IMR-90 (cell line): ENCODE results near the gene LAMA2. TPM values are rescaled to one million over a fixed set of nuclear protein-coding genes. Genes with fewer than 3 reads are reported as not detected.

Experiments
- ATAC-seq: fragments of 200-7000 bp; cut with Tn5 transposase; 2 replicates; pipeline ENCODE4 v1.9.1; 2020; ENCODE audit warnings: low read depth, mild to moderate bottlenecking, moderate library complexity
- BruUV-seq: library from RNA; stranded (reverse); fragments of 400-500 nt; replicated peaks from 2 replicates; lab custom pipeline; 2021; lab: Mats Ljungman, UMichigan
- CTCF ChIA-PET: fragments of 300-600 bp; formaldehyde crosslinking; extraction: SDS; loops from one replicate; lab custom pipeline; 2021; ENCODE audit warnings: antibody characterized with exemption; lab: Yijun Ruan, JAX
- POLR2A ChIA-PET: fragments of 300-600 bp; sonication (Branson Sonifier 250); formaldehyde crosslinking; loops from one replicate; lab custom pipeline; 2022; ENCODE audit warnings: antibody characterized with exemption; ENCODE audit not compliant: unreplicated experiment; lab: Charles Lee
- DNase-seq: peaks from one replicate; pipeline ENCODE4 v3.0.0; 2013
- H2AFZ ChIP-seq: replicated peaks from 2 replicates; pipeline ENCODE3; 2013; ENCODE audit warnings: low read length, mild to moderate bottlenecking; ENCODE audit not compliant: poor library complexity
- H2AK5ac ChIP-seq: 2 replicates; pipeline ENCODE4 v1.6.1; 2013; ENCODE audit warnings: low read depth, low read length, inconsistent platforms
- H2AK9ac ChIP-seq: replicated peaks from 2 replicates; pipeline ENCODE3; 2013; ENCODE audit warnings: mild to moderate bottlenecking, low read depth, low read length, moderate library complexity; ENCODE audit not compliant: poor library complexity
- H2BK120ac ChIP-seq: 2 replicates; pipeline ENCODE4 v1.6.1; 2013; ENCODE audit warnings: low read depth, low read length, inconsistent platforms
- H2BK15ac ChIP-seq: 3 replicates; pipeline ENCODE4 v1.6.1; 2013; ENCODE audit warnings: low read depth, low read length, inconsistent platforms
- H2BK20ac ChIP-seq: 2 replicates; pipeline ENCODE4 v1.6.1; 2013; ENCODE audit warnings: low read depth, mild to moderate bottlenecking, inconsistent platforms, low read length, moderate library complexity
- H2BK5ac ChIP-seq: 2 replicates; pipeline ENCODE4 v1.6.1; 2013; ENCODE audit warnings: mild to moderate bottlenecking, low read depth, low read length, inconsistent platforms; ENCODE audit not compliant: poor library complexity, severe bottlenecking
- H3K14ac ChIP-seq: replicated peaks from 2 replicates; pipeline ENCODE4 v1.6.1; 2013; ENCODE audit warnings: low read depth, low read length, inconsistent platforms
- H3K18ac ChIP-seq: 2 replicates; pipeline ENCODE4 v1.6.1; 2013; ENCODE audit warnings: low read depth, low read length, control low read depth
- H3K23ac ChIP-seq: 2 replicates; pipeline ENCODE4 v1.6.1; 2013; ENCODE audit warnings: low read depth, low read length, inconsistent platforms
- H3K27ac ChIP-seq: 2 replicates; pipeline ENCODE4 v1.5.1; 2013; ENCODE audit warnings: mild to moderate bottlenecking, control low read depth, low read length; ENCODE audit not compliant: insufficient read depth
- H3K27me3 ChIP-seq: 2 replicates; pipeline ENCODE4 v1.6.1; 2013; ENCODE audit warnings: low read length; ENCODE audit not compliant: control insufficient read depth, insufficient read depth
- H3K36me3 ChIP-seq: 2 replicates; pipeline ENCODE4 v1.6.1; 2013; ENCODE audit warnings: low read length, mixed read lengths; ENCODE audit not compliant: control insufficient read depth, insufficient read depth
- H3K4ac ChIP-seq: 2 replicates; pipeline ENCODE4 v1.6.1; 2013; ENCODE audit warnings: low read depth, low read length, inconsistent platforms
- H3K4me1 ChIP-seq: 2 replicates; pipeline ENCODE4 v1.6.1; 2013; ENCODE audit warnings: low read length, mixed read lengths; ENCODE audit not compliant: control insufficient read depth, insufficient read depth
- H3K4me2 ChIP-seq: 2 replicates; pipeline ENCODE4 v1.6.1; 2013; ENCODE audit warnings: low read depth, mild to moderate bottlenecking, control low read depth, low read length, moderate library complexity
- H3K4me3 ChIP-seq: 2 replicates; pipeline ENCODE4 v1.5.1; 2013; ENCODE audit warnings: low read depth, mild to moderate bottlenecking, control low read depth, low read length, moderate library complexity; ENCODE audit not compliant: insufficient read depth
- H3K56ac ChIP-seq: 2 replicates; pipeline ENCODE4 v1.6.1; 2013; ENCODE audit warnings: low read length, inconsistent platforms; ENCODE audit not compliant: insufficient read depth; ENCODE audit errors: extremely low read depth
- H3K79me1 ChIP-seq, 2 experiments: 2 replicates each; pipeline ENCODE4 v1.6.1; 2013; ENCODE audit warnings: low read length in 2 of 2, inconsistent platforms in 1 of 2, low read depth in 1 of 2
- H3K9ac ChIP-seq: 2 replicates; pipeline ENCODE4 v1.6.1; 2013; ENCODE audit warnings: low read depth, low read length, control low read depth
- H3K9me1 ChIP-seq: 2 replicates; pipeline ENCODE4 v1.6.1; 2013; ENCODE audit warnings: low read length, inconsistent platforms; ENCODE audit not compliant: insufficient read depth
- H3K9me3 ChIP-seq: 2 replicates; pipeline ENCODE4 v1.6.1; 2013; ENCODE audit warnings: low read length; ENCODE audit not compliant: control insufficient read depth, insufficient read depth
- H4K20me1 ChIP-seq: 2 replicates; pipeline ENCODE4 v1.6.1; 2013; ENCODE audit warnings: low read length, inconsistent platforms; ENCODE audit not compliant: insufficient read depth
- H4K5ac ChIP-seq: 2 replicates; pipeline ENCODE4 v1.6.1; 2013; ENCODE audit warnings: mild to moderate bottlenecking, low read depth, low read length, control low read depth
- H4K8ac ChIP-seq, 2 experiments: 2 replicates each; pipeline ENCODE4 v1.6.1; 2013; ENCODE audit warnings: low read depth in 2 of 2, low read length in 2 of 2, control low read depth in 1 of 2, inconsistent platforms in 1 of 2
- H4K91ac ChIP-seq: 2 replicates; pipeline ENCODE4 v1.6.1; 2013; ENCODE audit warnings: low read depth, low read length, inconsistent platforms; ENCODE audit not compliant: insufficient read depth
- BHLHE40 ChIP-seq: fragments of 150-350 bp; IDR thresholded peaks from 2 replicates; pipeline ENCODE4 v1.6.1; 2016; ENCODE audit warnings: mild to moderate bottlenecking, low read depth, low read length
- ELK1 ChIP-seq: fragments of 150-350 bp; IDR thresholded peaks from 2 replicates; pipeline ENCODE4 v1.6.1; 2016; ENCODE audit warnings: low read depth, mild to moderate bottlenecking, low read length, moderate library complexity, borderline replicate concordance
- MAZ ChIP-seq: IDR thresholded peaks from 2 replicates; pipeline ENCODE4 v1.6.1; 2012; ENCODE audit warnings: low read depth, mild to moderate bottlenecking, low read length, improper control_type of control experiment, moderate library complexity, borderline replicate concordance
- MXI1 ChIP-seq: IDR thresholded peaks from 2 replicates; pipeline ENCODE4 v1.6.1; 2012; ENCODE audit warnings: low read depth, mild to moderate bottlenecking, low read length, moderate library complexity, borderline replicate concordance
- NFE2L2 ChIP-seq: fragments of 150-350 bp; IDR thresholded peaks from 2 replicates; pipeline ENCODE4 v1.6.1; 2016; ENCODE audit warnings: low read depth, mild to moderate bottlenecking, low read length
- RAD21 ChIP-seq: IDR thresholded peaks from 2 replicates; pipeline ENCODE4 v1.6.1; 2012; ENCODE audit warnings: low read length, improper control_type of control experiment
- RCOR1 ChIP-seq: IDR thresholded peaks from 2 replicates; pipeline ENCODE4 v1.6.1; 2012; ENCODE audit warnings: mild to moderate bottlenecking, low read length, improper control_type of control experiment; ENCODE audit not compliant: insufficient replicate concordance
- SMC3 ChIP-seq: fragments of 150-350 bp; IDR thresholded peaks from 2 replicates; pipeline ENCODE4 v1.6.1; 2016; ENCODE audit warnings: low read depth, mild to moderate bottlenecking, antibody characterized with exemption, low read length, moderate library complexity
- WGBS, 2 experiments: methylation state at CpG; one replicate each; pipeline versions ENCODE4 v1.1.5 to v1.1.7; 2013; ENCODE audit warnings: missing lambda C conversion rate in 2 of 2; ENCODE audit not compliant: insufficient read length in 1 of 2; ENCODE audit errors: extremely low coverage in 2 of 2; 5-methylcytosine and 5-hydroxymethylcytosine counted together
- dilution Hi-C: fragments of 300-500 bp; cut with HindIII; formaldehyde crosslinking; loops from one replicate; pipeline ENCODE4 v1.14.3; 2018; ENCODE audit warnings: low sequenced_read_pairs; ENCODE audit not compliant: unreplicated experiment
- in situ Hi-C: fragments of 300-500 bp; cut with MboI; formaldehyde crosslinking; loops from 3 replicates; pipeline ENCODE4 v1.14.3; 2019; ENCODE audit warnings: low sequenced_read_pairs, inconsistent platforms, mixed read lengths
- intact Hi-C: fragments of 100-400 bp; cut with micrococcal nuclease; formaldehyde crosslinking; loops from 2 replicates; pipeline ENCODE4 v1.10.0; 2022
- polyA plus RNA-seq, 3 experiments: library from polyadenylated mRNA; depleted of rRNA; stranded (reverse); fragments of >200 nt; gene quantifications; 2 replicates each; pipeline ENCODE4 v1.2.3, GENCODE V29; 2012; ENCODE audit warnings: low replicate concordance in 1 of 3
- total RNA-seq: library from RNA; depleted of rRNA; stranded (reverse); fragments of >200 nt; gene quantifications from 2 replicates; pipeline ENCODE4 v1.2.3, GENCODE V29; 2012
- TF ChIP-seq, protein P1 (sequence below): fragments of 150-350 bp; IDR thresholded peaks from 2 replicates; pipeline ENCODE4 v1.6.1; 2017; ENCODE audit warnings: mild to moderate bottlenecking, antibody characterized with exemption, low read length, low read depth

The LAMA2 gene
- total and polyA plus RNA-seq, 2 of the 4 experiments (the other 2 are of a cell fraction): 9.9 to 13.3 TPM

GRCh38 chr6:129215916-129216520 lies 333.1 kb downstream of the LAMA2 start:
- intact Hi-C loops: no loop called here

More at GRCh38 chr6:129215916-129216520, 333.1 kb downstream of the LAMA2 start:
- TF ChIP-seq MAZ (no peak), SMC3 (no peak), BHLHE40 (no peak), RAD21 (no peak), ELK1 (no peak), NFE2L2 (no peak), RCOR1 (no peak), MXI1 (no peak)
- TF ChIP-seq, protein P1, sequence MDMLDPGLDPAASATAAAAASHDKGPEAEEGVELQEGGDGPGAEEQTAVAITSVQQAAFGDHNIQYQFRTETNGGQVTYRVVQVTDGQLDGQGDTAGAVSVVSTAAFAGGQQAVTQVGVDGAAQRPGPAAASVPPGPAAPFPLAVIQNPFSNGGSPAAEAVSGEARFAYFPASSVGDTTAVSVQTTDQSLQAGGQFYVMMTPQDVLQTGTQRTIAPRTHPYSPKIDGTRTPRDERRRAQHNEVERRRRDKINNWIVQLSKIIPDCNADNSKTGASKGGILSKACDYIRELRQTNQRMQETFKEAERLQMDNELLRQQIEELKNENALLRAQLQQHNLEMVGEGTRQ: no peak
- H3K36me3 ChIP-seq: no peaks in the 10 kb centered on the region
- no peak overlapping the region for H2AK9ac ChIP-seq
- H3K4me1 ChIP-seq: peaks cover 2% of the 10 kb centered on the region
- ChIA-PET POLR2A (no interaction called here), CTCF (no interaction called here)
- in situ Hi-C loops (no loop called here), dilution Hi-C loops (no loop called here)
- H4K20me1 ChIP-seq: no peaks in the 10 kb centered on the region
- H2BK5ac ChIP-seq: no peak overlapping the region
- H4K8ac ChIP-seq: no peak overlapping the region
- BruUV-seq: no TSS peak
- H3K9me3 ChIP-seq: no peaks in the 10 kb centered on the region
- WGBS, 2 experiments: no CpG with 5 or more reads among the region's 1 CpG
- H4K5ac ChIP-seq: no peak overlapping the region
- H3K56ac ChIP-seq: no peak overlapping the region
- H4K91ac ChIP-seq: no peak overlapping the region
- H3K4me3 ChIP-seq: no peak overlapping the region
- no peak overlapping the region for H2BK120ac ChIP-seq
- H3K18ac ChIP-seq: no peak overlapping the region
- H3K79me1 ChIP-seq: no peaks in the 10 kb centered on the region
- H3K4me2 ChIP-seq: no peak overlapping the region
- H3K9ac ChIP-seq: no peak overlapping the region
- H2AK5ac ChIP-seq: no peak overlapping the region
- DNase-seq (no peak), ATAC-seq (peak; percentile 28)
- H3K27ac ChIP-seq: no peak overlapping the region
- no peak overlapping the region for H3K23ac ChIP-seq
- H2BK20ac ChIP-seq: no peak overlapping the region
- H3K14ac ChIP-seq: no peak overlapping the region
- no peaks in the 10 kb centered on the region for H3K27me3 ChIP-seq
- no peaks in the 10 kb centered on the region; the same call in 1 of the 2 replicates for H3K9me1 ChIP-seq
- no peak overlapping the region for H3K4ac ChIP-seq
- no peak overlapping the region for H2BK15ac ChIP-seq
- H2AFZ ChIP-seq: no peak overlapping the region
